Loucy (cell line): Measurements from ENCODE around the gene ASIC4.

Source experiments
- H2AFZ ChIP-seq: fragments of 200-600 bp; sonication (generic); 2 replicates; pipeline ENCODE4 v1.6.0; 2016; ENCODE audit warnings: antibody characterized with exemption, mild to moderate bottlenecking, low read length, moderate library complexity
- H3F3A ChIP-seq: fragments of 200-600 bp; 2 replicates; pipeline ENCODE4 v1.6.0; 2016; ENCODE audit warnings: antibody characterized with exemption, low read depth, mild to moderate bottlenecking
- H3K27me3 ChIP-seq: fragments of 200-600 bp; sonication (generic); 2 replicates; pipeline ENCODE4 v1.6.1; 2014; ENCODE audit warnings: low read length, mild to moderate bottlenecking; ENCODE audit not compliant: insufficient read depth, poor library complexity, severe bottlenecking
- H3K36me3 ChIP-seq: fragments of 200-600 bp; sonication (generic); 2 replicates; pipeline ENCODE4 v1.6.1; 2016; ENCODE audit warnings: low read length; ENCODE audit not compliant: insufficient read depth
- H3K4me1 ChIP-seq: fragments of 200-600 bp; sonication (generic); 2 replicates; pipeline ENCODE4 v1.5.1; 2014; ENCODE audit warnings: low read length, mild to moderate bottlenecking; ENCODE audit not compliant: insufficient read depth, poor library complexity, severe bottlenecking
- H3K4me2 ChIP-seq: fragments of 200-600 bp; sonication (generic); 2 replicates; pipeline ENCODE4 v1.6.0; 2014; ENCODE audit warnings: antibody characterized with exemption, low read length, low read depth, mild to moderate bottlenecking; ENCODE audit not compliant: poor library complexity, severe bottlenecking
- H3K4me3 ChIP-seq: fragments of 200-600 bp; sonication (generic); 2 replicates; pipeline ENCODE4 v1.5.1; 2014; ENCODE audit warnings: low read length, mild to moderate bottlenecking, mixed read lengths; ENCODE audit not compliant: poor library complexity, severe bottlenecking
- H3K79me2 ChIP-seq: fragments of 200-600 bp; sonication (generic); 2 replicates; pipeline ENCODE4 v1.6.1; 2014; ENCODE audit warnings: low read length; ENCODE audit not compliant: insufficient read depth
- H3K9ac ChIP-seq: fragments of 200-600 bp; sonication (generic); 2 replicates; pipeline ENCODE4 v1.6.0; 2014; ENCODE audit warnings: mild to moderate bottlenecking, low read depth, low read length, moderate library complexity; ENCODE audit not compliant: poor library complexity, severe bottlenecking
- H3K9me2 ChIP-seq: fragments of 200-600 bp; sonication (generic); replicated peaks from 2 replicates; pipeline ENCODE4 v1.6.1; 2016; ENCODE audit warnings: low read depth, low read length, mixed read lengths
- H3K9me3 ChIP-seq: fragments of 200-600 bp; sonication (generic); 2 replicates; pipeline ENCODE4 v1.6.1; 2014; ENCODE audit warnings: mild to moderate bottlenecking, antibody characterized with exemption, low read length, low read depth; ENCODE audit not compliant: insufficient read depth
- H4K20me1 ChIP-seq: fragments of 200-600 bp; sonication (generic); 2 replicates; pipeline ENCODE4 v1.6.0; 2014; ENCODE audit warnings: antibody characterized with exemption, low read length, mild to moderate bottlenecking; ENCODE audit not compliant: insufficient read depth, poor library complexity, severe bottlenecking
- EZH2phosphoT487 ChIP-seq: fragments of 200-600 bp; IDR thresholded peaks from 2 replicates; pipeline ENCODE4 v1.6.1; 2018; ENCODE audit warnings: antibody characterized with exemption, mild to moderate bottlenecking, moderate library complexity, borderline replicate concordance
- TF ChIP-seq, protein P1 (sequence below): fragments of 200-600 bp; sonication (generic); conservative IDR thresholded peaks from 2 replicates; pipeline ENCODE4 v1.5.1; 2014; ENCODE audit warnings: mild to moderate bottlenecking, antibody characterized with exemption, low read length

Gene ASIC4

DNA sequence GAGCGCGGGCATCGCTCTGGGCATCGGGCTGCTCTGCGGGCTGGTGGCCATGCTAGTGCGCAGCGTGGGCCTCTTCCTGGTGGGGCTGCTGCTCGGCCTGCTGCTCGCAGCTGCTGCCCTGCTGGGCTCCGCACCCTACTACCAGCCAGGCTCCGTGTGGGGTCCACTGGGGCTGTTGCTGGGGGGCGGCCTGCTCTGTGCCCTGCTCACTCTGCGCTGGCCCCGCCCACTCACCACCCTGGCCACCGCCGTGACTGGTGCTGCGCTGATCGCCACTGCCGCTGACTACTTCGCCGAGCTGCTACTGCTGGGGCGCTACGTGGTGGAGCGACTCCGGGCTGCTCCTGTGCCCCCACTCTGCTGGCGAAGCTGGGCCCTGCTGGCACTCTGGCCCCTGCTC lies 33.3 kb downstream of the ASIC4 start:
- Histone ChIP-seq H4K20me1 (peaks cover 4% of the 10 kb centered on the region), H3K4me2 (no peak overlapping the region), H3K27me3 (no peaks in the 10 kb centered on the region), H3K79me2 (no peaks in the 10 kb centered on the region), H3K9ac (no peak overlapping the region), H3K4me3 (no peak overlapping the region), H3K4me1 (peaks cover 6% of the 10 kb centered on the region), H3F3A (no peaks in the 10 kb centered on the region), H3K36me3 (no peaks in the 10 kb centered on the region), H2AFZ (no peak overlapping the region), H3K9me2 (no peaks in the 10 kb centered on the region), H3K9me3 (no peaks in the 10 kb centered on the region)
- TF ChIP-seq, protein P1, sequence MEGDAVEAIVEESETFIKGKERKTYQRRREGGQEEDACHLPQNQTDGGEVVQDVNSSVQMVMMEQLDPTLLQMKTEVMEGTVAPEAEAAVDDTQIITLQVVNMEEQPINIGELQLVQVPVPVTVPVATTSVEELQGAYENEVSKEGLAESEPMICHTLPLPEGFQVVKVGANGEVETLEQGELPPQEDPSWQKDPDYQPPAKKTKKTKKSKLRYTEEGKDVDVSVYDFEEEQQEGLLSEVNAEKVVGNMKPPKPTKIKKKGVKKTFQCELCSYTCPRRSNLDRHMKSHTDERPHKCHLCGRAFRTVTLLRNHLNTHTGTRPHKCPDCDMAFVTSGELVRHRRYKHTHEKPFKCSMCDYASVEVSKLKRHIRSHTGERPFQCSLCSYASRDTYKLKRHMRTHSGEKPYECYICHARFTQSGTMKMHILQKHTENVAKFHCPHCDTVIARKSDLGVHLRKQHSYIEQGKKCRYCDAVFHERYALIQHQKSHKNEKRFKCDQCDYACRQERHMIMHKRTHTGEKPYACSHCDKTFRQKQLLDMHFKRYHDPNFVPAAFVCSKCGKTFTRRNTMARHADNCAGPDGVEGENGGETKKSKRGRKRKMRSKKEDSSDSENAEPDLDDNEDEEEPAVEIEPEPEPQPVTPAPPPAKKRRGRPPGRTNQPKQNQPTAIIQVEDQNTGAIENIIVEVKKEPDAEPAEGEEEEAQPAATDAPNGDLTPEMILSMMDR = no peak
- TF ChIP-seq EZH2phosphoT487 = no peak

DNA sequence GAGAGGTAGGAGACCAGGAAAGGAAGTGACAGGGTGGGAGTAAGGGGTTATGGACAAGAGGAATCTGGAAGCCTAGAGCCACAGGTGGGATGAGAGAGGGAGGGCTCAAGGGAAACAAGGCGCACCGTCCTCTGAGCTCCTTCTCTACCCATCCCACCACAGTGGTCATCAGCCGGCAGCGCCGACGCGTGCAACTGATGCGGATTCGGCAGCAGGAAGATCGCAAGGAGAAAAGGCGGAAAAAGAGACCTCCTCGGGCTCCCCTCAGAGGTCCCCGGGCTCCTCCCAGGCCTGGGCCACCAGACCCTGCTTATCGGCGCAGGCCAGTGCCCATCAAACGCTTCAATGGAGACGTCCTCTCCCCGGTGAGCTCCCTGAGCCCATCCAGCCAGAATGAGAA lies 34.7 kb downstream of the ASIC4 start:
- H3F3A ChIP-seq = no peaks in the 10 kb centered on the region

DNA sequence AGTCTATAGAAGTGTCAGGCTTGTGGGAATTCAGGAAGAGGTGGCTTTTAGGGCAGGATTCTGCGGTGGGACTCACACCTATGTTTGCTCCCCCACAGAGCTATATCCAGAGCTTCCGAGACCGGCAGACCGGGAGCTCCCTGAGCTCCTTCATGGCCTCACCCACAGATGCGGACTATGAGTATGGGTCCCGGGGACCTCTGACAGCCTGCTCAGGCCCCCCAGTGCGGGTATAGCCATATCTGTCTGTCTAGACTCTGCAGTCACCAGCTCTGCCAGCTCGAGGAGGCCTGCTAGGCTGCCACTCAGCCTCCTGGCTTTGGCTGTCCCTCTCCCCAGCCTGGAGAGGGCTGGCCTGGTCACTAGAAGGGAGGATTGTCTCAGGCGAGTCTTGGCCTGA lies 35.3 kb downstream of the ASIC4 start:
- Histone ChIP-seq H3K9ac (no peak overlapping the region), H3K9me2 (no peaks in the 10 kb centered on the region), H3K27me3 (no peaks in the 10 kb centered on the region), H2AFZ (no peak overlapping the region), H3K36me3 (no peaks in the 10 kb centered on the region), H3K4me2 (no peak overlapping the region), H3K4me3 (no peak overlapping the region), H3F3A (no peaks in the 10 kb centered on the region), H3K4me1 (no peaks in the 10 kb centered on the region), H3K9me3 (no peaks in the 10 kb centered on the region), H4K20me1 (no peaks in the 10 kb centered on the region), H3K79me2 (no peaks in the 10 kb centered on the region)
- TF ChIP-seq EZH2phosphoT487 = no peak

More for the DNA sequence above, 34.7 kb downstream of the ASIC4 start:
- no peaks in the 10 kb centered on the region for H3K27me3 ChIP-seq
- H4K20me1 ChIP-seq = no peaks in the 10 kb centered on the region
- H3K79me2 ChIP-seq = no peaks in the 10 kb centered on the region
- H3K9me3 ChIP-seq = no peaks in the 10 kb centered on the region
- H3K4me2 ChIP-seq = no peak overlapping the region
- H3K9ac ChIP-seq = no peak overlapping the region
- no peaks in the 10 kb centered on the region for H3K4me1 ChIP-seq
- H3K36me3 ChIP-seq = no peaks in the 10 kb centered on the region
- no peak overlapping the region for H3K4me3 ChIP-seq
- no peaks in the 10 kb centered on the region for H3K9me2 ChIP-seq
- TF ChIP-seq, protein P1 = no peak
- TF ChIP-seq EZH2phosphoT487 = no peak
- no peak overlapping the region for H2AFZ ChIP-seq
